Keratinocyte (primary cell): ENCODE data around the gene GTF2F1.
"Not testable (repeated sequence)": the region's sequence is repeated elsewhere in the genome, so short reads cannot be mapped to it uniquely, and the experiment has no call there.

Source experiments
- EZH2 ChIP-seq: IDR thresholded peaks from one replicate; pipeline ENCODE4 v1.6.1; 2012; ENCODE audit warnings: inconsistent platforms, mild to moderate bottlenecking, low read length, moderate library complexity
- TF ChIP-seq, protein P1 (sequence below), 3 experiments: IDR thresholded peaks in 1 of 3; conservative IDR thresholded peaks in 1 of 3; optimal IDR thresholded peaks in 1 of 3; 2 replicates in 2 of 3; 3 replicates in 1 of 3; pipeline versions ENCODE3 to v1.5.1; 2011; ENCODE audit warnings: low read length in 3 of 3, mild to moderate bottlenecking in 3 of 3, moderate library complexity in 2 of 3, control low read depth in 1 of 3, inconsistent platforms in 1 of 3; ENCODE audit not compliant: insufficient read depth in 2 of 3; ENCODE audit errors: extremely low read depth in 1 of 3

DNA sequence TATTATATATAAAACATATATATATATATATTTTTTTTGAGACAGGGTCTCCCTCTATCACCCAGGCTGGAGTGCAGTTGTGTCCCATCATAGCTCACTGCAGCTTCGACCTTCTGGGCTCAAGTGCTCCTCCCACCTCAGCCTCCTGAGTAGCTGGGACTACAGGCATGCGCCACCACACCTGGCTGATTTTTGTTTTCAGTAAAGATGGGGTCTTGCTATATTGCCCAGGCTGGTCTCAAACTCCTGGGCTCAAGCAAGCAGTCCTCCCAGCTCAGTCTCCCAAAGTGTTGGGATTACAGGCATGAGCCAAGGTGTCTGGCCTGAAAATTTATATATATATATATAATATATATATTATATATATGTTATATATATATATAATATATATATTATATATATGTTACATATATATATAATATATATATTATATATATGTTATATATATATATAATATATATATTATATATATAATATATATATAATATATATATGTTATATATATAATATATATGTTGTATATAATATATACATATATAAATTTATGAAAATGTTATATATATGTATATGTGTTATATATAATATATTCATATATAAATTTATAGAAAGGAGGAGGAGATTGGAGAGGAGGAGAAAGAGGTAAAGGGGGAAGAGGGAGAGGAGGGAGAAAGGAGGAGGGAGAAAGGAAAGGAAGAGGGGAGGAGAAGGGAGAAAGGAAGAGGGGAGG is 35.9 kb upstream of the GTF2F1 start:
- TF ChIP-seq, protein P1, sequence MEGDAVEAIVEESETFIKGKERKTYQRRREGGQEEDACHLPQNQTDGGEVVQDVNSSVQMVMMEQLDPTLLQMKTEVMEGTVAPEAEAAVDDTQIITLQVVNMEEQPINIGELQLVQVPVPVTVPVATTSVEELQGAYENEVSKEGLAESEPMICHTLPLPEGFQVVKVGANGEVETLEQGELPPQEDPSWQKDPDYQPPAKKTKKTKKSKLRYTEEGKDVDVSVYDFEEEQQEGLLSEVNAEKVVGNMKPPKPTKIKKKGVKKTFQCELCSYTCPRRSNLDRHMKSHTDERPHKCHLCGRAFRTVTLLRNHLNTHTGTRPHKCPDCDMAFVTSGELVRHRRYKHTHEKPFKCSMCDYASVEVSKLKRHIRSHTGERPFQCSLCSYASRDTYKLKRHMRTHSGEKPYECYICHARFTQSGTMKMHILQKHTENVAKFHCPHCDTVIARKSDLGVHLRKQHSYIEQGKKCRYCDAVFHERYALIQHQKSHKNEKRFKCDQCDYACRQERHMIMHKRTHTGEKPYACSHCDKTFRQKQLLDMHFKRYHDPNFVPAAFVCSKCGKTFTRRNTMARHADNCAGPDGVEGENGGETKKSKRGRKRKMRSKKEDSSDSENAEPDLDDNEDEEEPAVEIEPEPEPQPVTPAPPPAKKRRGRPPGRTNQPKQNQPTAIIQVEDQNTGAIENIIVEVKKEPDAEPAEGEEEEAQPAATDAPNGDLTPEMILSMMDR (optimal IDR thresholded peaks at IDR 0.05 in 1 of 3, IDR thresholded peaks at IDR 0.05 in 1 of 3, conservative IDR thresholded peaks at IDR 0.05 in 1 of 3; ENCODE audit: extremely low read depth in 1 of 3, insufficient read depth in 2 of 3, low read length in 3 of 3) = not testable (repeated sequence)
- TF ChIP-seq EZH2 = not testable (repeated sequence)
